Caco-2 (cell line): ENCODE data around the gene C1orf35. TPM values are rescaled to one million over a fixed set of nuclear protein-coding genes. Genes with fewer than 3 reads are reported as not detected.
A peak's percentile ranks its signal among the peaks of the same experiment; 100 is the strongest.

Source experiments
- BruUV-seq: library from RNA; stranded (reverse); fragments of 400-500 nt; replicated peaks from 2 replicates; lab custom pipeline; 2021; lab: Mats Ljungman, UMichigan
- CTCF ChIA-PET: fragments of 300-600 bp; sonication (Branson Sonifier 250); formaldehyde crosslinking; loops from one replicate; lab custom pipeline; 2022; ENCODE audit warnings: antibody characterized with exemption; lab: Charles Lee
- POLR2A ChIA-PET: fragments of 300-600 bp; sonication (Branson Sonifier 250); formaldehyde crosslinking; loops from one replicate; lab custom pipeline; 2022; ENCODE audit warnings: antibody characterized with exemption; lab: Charles Lee
- DNase-seq, 2 experiments: peaks; one replicate each; pipeline versions ENCODE4 v3.0.0 to v3.0.0-alpha.2; 2020 to 2022
- H3K27me3 ChIP-seq: replicated peaks from 2 replicates; pipeline ENCODE4 v1.6.0; 2011; ENCODE audit warnings: low read length; ENCODE audit not compliant: control insufficient read depth, insufficient read depth
- H3K36me3 ChIP-seq: 2 replicates; pipeline ENCODE4 v1.5.1; 2011; ENCODE audit warnings: low read length; ENCODE audit not compliant: control insufficient read depth, insufficient read depth
- H3K4me1 ChIP-seq: fragments of 250-450 bp; sonication (Bioruptor Pico); 2 replicates; pipeline ENCODE4 v1.5.1; 2020; ENCODE audit warnings: mild to moderate bottlenecking
- H3K4me3 ChIP-seq: 2 replicates; pipeline ENCODE4 v1.5.1; 2011; ENCODE audit warnings: low read depth, mild to moderate bottlenecking, control low read depth, low read length
- H3K9me3 ChIP-seq: fragments of 250-450 bp; sonication (Bioruptor Pico); 2 replicates; pipeline ENCODE4 v1.5.1; 2020; ENCODE audit warnings: mild to moderate bottlenecking, moderate library complexity
- H3K27ac Mint-ChIP-seq: one replicate; pipeline ENCODE4 v1.8.0; 2022; ENCODE audit warnings: mixed read lengths; ENCODE audit not compliant: unreplicated experiment
- H3K27me3 Mint-ChIP-seq: one replicate; pipeline ENCODE4 v1.8.0; 2022; ENCODE audit warnings: mixed read lengths; ENCODE audit not compliant: insufficient read depth, unreplicated experiment
- H3K36me3 Mint-ChIP-seq: one replicate; pipeline ENCODE4 v1.8.0; 2022; ENCODE audit warnings: mild to moderate bottlenecking, mixed read lengths; ENCODE audit not compliant: insufficient read depth, unreplicated experiment
- H3K4me1 Mint-ChIP-seq: one replicate; pipeline ENCODE4 v1.8.0; 2022; ENCODE audit warnings: low read depth, mixed read lengths; ENCODE audit not compliant: unreplicated experiment
- H3K4me3 Mint-ChIP-seq: one replicate; pipeline ENCODE4 v1.8.0; 2022; ENCODE audit warnings: mild to moderate bottlenecking, moderate library complexity, mixed read lengths; ENCODE audit not compliant: unreplicated experiment
- H3K9me3 Mint-ChIP-seq: one replicate; pipeline ENCODE4 v1.8.0; 2022; ENCODE audit warnings: mixed read lengths; ENCODE audit not compliant: unreplicated experiment
- CTCF ChIP-seq, 2 experiments: fragments of 200-600 bp in 1 of 2; IDR thresholded peaks; 1 replicate in 1 of 2; 2 replicates in 1 of 2; pipeline versions ENCODE4 v1.5.1 to v1.8.0; 2011 to 2022; ENCODE audit warnings: antibody characterized with exemption in 1 of 2, control low read depth in 1 of 2, inconsistent platforms in 1 of 2, low read depth in 1 of 2, low read length in 1 of 2, mild to moderate bottlenecking in 1 of 2, moderate library complexity in 1 of 2; ENCODE audit not compliant: insufficient read depth in 1 of 2, severe bottlenecking in 1 of 2, unreplicated experiment in 1 of 2
- intact Hi-C: fragments of 100-400 bp; cut with micrococcal nuclease; formaldehyde crosslinking; loops from one replicate; pipeline ENCODE4 v1.10.0; 2022; ENCODE audit not compliant: unreplicated experiment
- total RNA-seq: library from RNA; stranded (reverse); gene quantifications from 2 replicates; pipeline ENCODE4 v1.2.3, GENCODE V29; 2022

The C1orf35 gene
- total RNA-seq, 1 experiment from 2014 or later: 34.5 TPM

GRCh38 chr1:228152097-228152917 lies 49.2 kb upstream of the C1orf35 start:
- TF ChIP-seq CTCF (IDR thresholded peaks at IDR 0.05; ENCODE audit: insufficient read depth in 1 of 2, low read depth in 1 of 2, low read length in 1 of 2, severe bottlenecking in 1 of 2, unreplicated experiment in 1 of 2): no peak
- no TSS peak for BruUV-seq
- no peak overlapping the region for H3K4me3 ChIP-seq
- intact Hi-C loops: no loop called here
- H3K9me3 Mint-ChIP-seq: no peaks in the 10 kb centered on the region
- no peaks in the 10 kb centered on the region for H3K9me3 ChIP-seq
- no peaks in the 10 kb centered on the region for H3K27me3 ChIP-seq
- peaks cover 7% of the 10 kb centered on the region for H3K36me3 Mint-ChIP-seq
- no peaks in the 10 kb centered on the region for H3K36me3 ChIP-seq
- no peaks in the 10 kb centered on the region for H3K27me3 Mint-ChIP-seq
- CTCF ChIA-PET: interaction anchor here (0.6 to 0.7 kb wide), 2 partner anchors 100 to 153 kb away, joined by 4 to 6 read pairs; no protein-coding TSS in a partner anchor
- H3K27ac Mint-ChIP-seq: no peak overlapping the region
- H3K4me1 ChIP-seq: peaks cover 6% of the 10 kb centered on the region; the same call in 1 of the 2 replicates
- no peaks in the 10 kb centered on the region for H3K4me1 Mint-ChIP-seq
- H3K4me3 Mint-ChIP-seq: no peak overlapping the region
- no peak for DNase-seq
- POLR2A ChIA-PET: no interaction called here

DNA sequence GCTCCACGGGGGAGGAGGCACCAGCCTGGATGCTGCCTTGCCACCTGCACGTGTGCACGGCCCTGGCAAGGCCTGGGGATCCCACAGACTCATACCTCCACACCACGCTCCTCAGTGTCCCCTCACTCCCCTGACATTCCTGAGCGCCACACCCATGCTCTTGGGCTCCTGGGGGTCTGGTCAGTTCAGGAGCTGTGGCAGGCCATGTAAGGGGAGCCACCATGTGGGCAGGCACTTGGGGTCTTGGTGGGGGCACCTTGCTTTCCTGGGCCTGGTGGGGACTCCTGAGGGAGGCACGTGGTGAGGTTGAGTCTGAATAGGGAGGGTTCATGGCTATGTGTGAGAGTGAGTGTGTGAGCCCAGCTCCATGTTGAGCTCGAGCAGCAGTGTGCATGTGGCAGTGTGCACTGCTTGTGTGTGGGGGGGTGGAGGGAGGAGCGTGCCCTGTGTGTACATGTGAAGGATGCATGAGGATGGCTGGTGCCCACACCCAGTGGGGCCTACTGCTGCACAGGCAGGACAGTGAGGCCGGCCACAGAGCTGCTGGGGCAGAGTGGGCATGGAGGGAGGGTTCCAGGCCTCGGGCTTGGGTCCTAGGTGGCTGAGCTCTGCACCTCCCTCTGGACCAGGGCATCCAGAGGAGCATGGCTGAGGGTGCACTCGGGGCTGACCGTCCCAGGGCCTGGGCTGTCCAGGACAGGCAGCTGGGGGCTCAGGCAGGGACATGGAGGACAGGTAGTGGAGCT lies 48.2 kb upstream of the C1orf35 start:
- TF ChIP-seq CTCF (IDR thresholded peaks at IDR 0.05; ENCODE audit: insufficient read depth in 1 of 2, low read depth in 1 of 2, low read length in 1 of 2, severe bottlenecking in 1 of 2, unreplicated experiment in 1 of 2): no peak
- peak in 1 of 2 experiments; percentile 33 for DNase-seq
- no peaks in the 10 kb centered on the region for H3K4me1 Mint-ChIP-seq
- no TSS peak for BruUV-seq
- Histone ChIP-seq H3K27me3 (no peaks in the 10 kb centered on the region), H3K9me3 (no peaks in the 10 kb centered on the region), H3K4me3 (no peak overlapping the region), H3K36me3 (peaks cover 2% of the 10 kb centered on the region; the same call in 1 of the 2 replicates), H3K4me1 (peaks cover 6% of the 10 kb centered on the region; the same call in 1 of the 2 replicates)
- H3K9me3 Mint-ChIP-seq: no peaks in the 10 kb centered on the region
- no peaks in the 10 kb centered on the region for H3K27me3 Mint-ChIP-seq
- H3K4me3 Mint-ChIP-seq: no peak overlapping the region
- intact Hi-C loops: no loop called here
- ChIA-PET CTCF (no interaction called here), POLR2A (interaction anchor here (0.7 kb wide), 1 partner anchor 11 kb away, joined by 3 read pairs; no protein-coding TSS in a partner anchor)
- H3K27ac Mint-ChIP-seq: no peak overlapping the region
- H3K36me3 Mint-ChIP-seq: peaks cover 7% of the 10 kb centered on the region

GRCh38 chr1:228150461-228151179 lies 47.5 kb upstream of the C1orf35 start:
- TF ChIP-seq CTCF (IDR thresholded peaks at IDR 0.05; ENCODE audit: insufficient read depth in 1 of 2, low read depth in 1 of 2, low read length in 1 of 2, severe bottlenecking in 1 of 2, unreplicated experiment in 1 of 2): no peak
- DNase-seq: peak in 1 of 2 experiments; percentile 32
- Mint-ChIP-seq H3K27ac (no peak overlapping the region), H3K36me3 (peaks cover 7% of the 10 kb centered on the region), H3K27me3 (no peaks in the 10 kb centered on the region), H3K9me3 (no peaks in the 10 kb centered on the region), H3K4me1 (no peaks in the 10 kb centered on the region), H3K4me3 (no peak overlapping the region)
- Histone ChIP-seq H3K4me3 (no peak overlapping the region), H3K36me3 (peaks cover 2% of the 10 kb centered on the region), H3K4me1 (peaks cover 6% of the 10 kb centered on the region; the same call in 1 of the 2 replicates), H3K9me3 (no peaks in the 10 kb centered on the region), H3K27me3 (no peaks in the 10 kb centered on the region)
- no TSS peak for BruUV-seq
- intact Hi-C loops: no loop called here
- POLR2A ChIA-PET: interaction anchor here (0.7 kb wide), 1 partner anchor 12 kb away, joined by 3 read pairs; no protein-coding TSS in a partner anchor
- CTCF ChIA-PET: no interaction called here
